Loucy (cell line): ENCODE results near the gene USP25.

Source experiments
- CTCF ChIP-seq: fragments of 200-600 bp; sonication (generic); conservative IDR thresholded peaks from 2 replicates; pipeline ENCODE4 v1.5.1; 2014; ENCODE audit warnings: mild to moderate bottlenecking, antibody characterized with exemption, low read length
- EZH2phosphoT487 ChIP-seq: fragments of 200-600 bp; IDR thresholded peaks from 2 replicates; pipeline ENCODE4 v1.6.1; 2018; ENCODE audit warnings: antibody characterized with exemption, mild to moderate bottlenecking, moderate library complexity, borderline replicate concordance

- TF ChIP-seq CTCF, result no peak
- no peak for TF ChIP-seq EZH2phosphoT487
These were observed 47.0 kb downstream of the USP25 start for GRCh38 chr21:15776818-15777217.
